ENCODE results near the gene NRIP1. TPM values are rescaled to one million over a fixed set of nuclear protein-coding genes. Genes with fewer than 3 reads are reported as not detected.

NRIP1 gene
- total and polyA plus RNA-seq, 9 of the 15 experiments (the other 6 are each of a cell fraction or from before 2014, with no cell fraction given), result 4.3 to 42.8 (median 19.6) TPM

DNA sequence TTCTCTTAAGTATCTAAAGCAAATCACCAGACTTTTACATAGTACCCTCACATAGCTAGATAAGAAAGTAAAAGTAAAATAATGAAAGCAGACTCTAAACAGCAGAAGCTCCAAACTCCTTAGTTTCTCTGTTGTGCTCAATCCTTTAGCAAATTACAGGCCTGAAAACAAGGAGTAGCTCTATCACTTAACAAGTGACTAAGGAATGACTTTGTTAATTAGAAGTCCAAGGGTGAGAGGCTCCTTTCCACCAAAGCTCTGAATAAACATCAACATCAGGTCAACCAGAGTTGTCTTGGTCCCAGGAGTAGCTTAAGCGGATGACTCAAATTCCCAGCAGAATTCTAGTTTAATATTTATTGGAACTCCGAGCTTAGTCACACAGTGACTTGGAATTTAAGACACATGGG lies 5.9 kb downstream of the NRIP1 start:
- Histone ChIP-seq H3K4me2 (ENCODE audit: insufficient read depth, low read length) (peak overlapping the region; percentile 53), H3K36me3 (ENCODE audit: control insufficient read depth, insufficient read depth, low read length) (no peaks in the 10 kb centered on the region), H3K79me2 (ENCODE audit: control insufficient read depth, insufficient read depth, low read length) (peaks cover 100% of the 10 kb centered on the region), H3K4me3 (no peak overlapping the region), H3K9me3 (replicated peaks; ENCODE audit: control insufficient read depth, insufficient read depth, low read depth, low read length) (no peaks in the 10 kb centered on the region), H2AFZ (ENCODE audit: low read depth, low read length) (no peak overlapping the region), H3K9me1 (ENCODE audit: control insufficient read depth, insufficient read depth, low read length) (no peaks in the 10 kb centered on the region), H4K20me1 (replicated peaks; ENCODE audit: control insufficient read depth, insufficient read depth, low read length) (no peaks in the 10 kb centered on the region), H3K4me1 (replicated peaks in 1 of 2; ENCODE audit: control insufficient read depth in 2 of 2, insufficient read depth in 2 of 2, low read length in 2 of 2) (peaks cover 3 to 27% of the 10 kb centered on the region in 2 experiments; a peak in 4 of 5 replicates), H3K27ac (ENCODE audit: extremely low read depth, low read depth, low read length) (peak overlapping the region; percentile 51), H3K27me3 (ENCODE audit: control insufficient read depth in 2 of 2, insufficient read depth in 2 of 2, low read length in 2 of 2) (no peaks in the 10 kb centered on the region), H3K9ac (ENCODE audit: insufficient read depth in 1 of 2, low read depth in 2 of 2, low read length in 2 of 2) (peak overlapping the region in 1 of 2 experiments; percentile 43; a peak in 2 of 4 replicates)
- WGBS (ENCODE audit: insufficient coverage, low coverage, missing lambda C conversion rate), result 10% methylated on average over 2 of the region's 2 CpGs
- TF ChIP-seq, protein P1, sequence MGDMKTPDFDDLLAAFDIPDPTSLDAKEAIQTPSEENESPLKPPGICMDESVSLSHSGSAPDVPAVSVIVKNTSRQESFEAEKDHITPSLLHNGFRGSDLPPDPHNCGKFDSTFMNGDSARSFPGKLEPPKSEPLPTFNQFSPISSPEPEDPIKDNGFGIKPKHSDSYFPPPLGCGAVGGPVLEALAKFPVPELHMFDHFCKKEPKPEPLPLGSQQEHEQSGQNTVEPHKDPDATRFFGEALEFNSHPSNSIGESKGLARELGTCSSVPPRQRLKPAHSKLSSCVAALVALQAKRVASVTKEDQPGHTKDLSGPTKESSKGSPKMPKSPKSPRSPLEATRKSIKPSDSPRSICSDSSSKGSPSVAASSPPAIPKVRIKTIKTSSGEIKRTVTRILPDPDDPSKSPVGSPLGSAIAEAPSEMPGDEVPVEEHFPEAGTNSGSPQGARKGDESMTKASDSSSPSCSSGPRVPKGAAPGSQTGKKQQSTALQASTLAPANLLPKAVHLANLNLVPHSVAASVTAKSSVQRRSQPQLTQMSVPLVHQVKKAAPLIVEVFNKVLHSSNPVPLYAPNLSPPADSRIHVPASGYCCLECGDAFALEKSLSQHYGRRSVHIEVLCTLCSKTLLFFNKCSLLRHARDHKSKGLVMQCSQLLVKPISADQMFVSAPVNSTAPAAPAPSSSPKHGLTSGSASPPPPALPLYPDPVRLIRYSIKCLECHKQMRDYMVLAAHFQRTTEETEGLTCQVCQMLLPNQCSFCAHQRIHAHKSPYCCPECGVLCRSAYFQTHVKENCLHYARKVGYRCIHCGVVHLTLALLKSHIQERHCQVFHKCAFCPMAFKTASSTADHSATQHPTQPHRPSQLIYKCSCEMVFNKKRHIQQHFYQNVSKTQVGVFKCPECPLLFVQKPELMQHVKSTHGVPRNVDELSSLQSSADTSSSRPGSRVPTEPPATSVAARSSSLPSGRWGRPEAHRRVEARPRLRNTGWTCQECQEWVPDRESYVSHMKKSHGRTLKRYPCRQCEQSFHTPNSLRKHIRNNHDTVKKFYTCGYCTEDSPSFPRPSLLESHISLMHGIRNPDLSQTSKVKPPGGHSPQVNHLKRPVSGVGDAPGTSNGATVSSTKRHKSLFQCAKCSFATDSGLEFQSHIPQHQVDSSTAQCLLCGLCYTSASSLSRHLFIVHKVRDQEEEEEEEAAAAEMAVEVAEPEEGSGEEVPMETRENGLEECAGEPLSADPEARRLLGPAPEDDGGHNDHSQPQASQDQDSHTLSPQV (IDR thresholded peaks at IDR 0.05), result 0 out of 2 replicates have a peak, but pooled peaks have one; percentile 40
- TF ChIP-seq FOXK2 (conservative IDR thresholded peaks at IDR 0.05 in 1 of 2, IDR thresholded peaks at IDR 0.05 in 1 of 2; ENCODE audit: low read depth in 2 of 2) (0 out of 4 replicates have a peak, but pooled peaks of 1 of the 2 experiments have one; percentile 17), NEUROD1 (IDR thresholded peaks at IDR 0.05; ENCODE audit: borderline replicate concordance, low read depth, low read length, partially characterized antibody) (no peak), FOSL1 (tag; conservative IDR thresholded peaks at IDR 0.05) (peak; percentile 35; the same call in 1 of the 2 replicates), C11orf30 (IDR thresholded peaks at IDR 0.05; ENCODE audit: low read depth) (0 out of 2 replicates have a peak, but pooled peaks have one; percentile 4), SRSF3 (IDR thresholded peaks at IDR 0.05; ENCODE audit: insufficient read depth, low read length) (no peak), ARID1B (IDR thresholded peaks at IDR 0.05) (peak; percentile 14; the same call in 1 of the 2 replicates), DNMT1 (IDR thresholded peaks at IDR 0.05) (no peak), JUND (IDR thresholded peaks at IDR 0.05; ENCODE audit: borderline replicate concordance, low read depth, low read length) (no peak), JUND (tag; IDR thresholded peaks at IDR 0.05; ENCODE audit: borderline replicate concordance, low read depth, low read length) (0 out of 3 replicates have a peak, but pooled peaks have one; percentile 14), TEAD4 (IDR thresholded peaks at IDR 0.05; ENCODE audit: low read length) (no peak), TEAD4 (CRISPR knock-in tag; IDR thresholded peaks at IDR 0.05; ENCODE audit: borderline replicate concordance) (no peak), NFE2 (IDR thresholded peaks at IDR 0.05; ENCODE audit: low read depth) (0 out of 2 replicates have a peak, but pooled peaks have one; percentile 8), MAFG (tag; conservative IDR thresholded peaks at IDR 0.05) (0 out of 2 replicates have a peak, but pooled peaks have one; percentile 12)
- TF ChIP-seq, protein P2, sequence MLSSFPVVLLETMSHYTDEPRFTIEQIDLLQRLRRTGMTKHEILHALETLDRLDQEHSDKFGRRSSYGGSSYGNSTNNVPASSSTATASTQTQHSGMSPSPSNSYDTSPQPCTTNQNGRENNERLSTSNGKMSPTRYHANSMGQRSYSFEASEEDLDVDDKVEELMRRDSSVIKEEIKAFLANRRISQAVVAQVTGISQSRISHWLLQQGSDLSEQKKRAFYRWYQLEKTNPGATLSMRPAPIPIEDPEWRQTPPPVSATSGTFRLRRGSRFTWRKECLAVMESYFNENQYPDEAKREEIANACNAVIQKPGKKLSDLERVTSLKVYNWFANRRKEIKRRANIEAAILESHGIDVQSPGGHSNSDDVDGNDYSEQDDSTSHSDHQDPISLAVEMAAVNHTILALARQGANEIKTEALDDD (IDR thresholded peaks at IDR 0.05), result peak; percentile 82
- peak; percentile 63 for FAIRE-seq
- ATAC-seq, result peak; percentile 47
- intact Hi-C loops (cut with micrococcal nuclease), result loop anchor here (2.0 kb wide), 1 partner anchor 604 kb away; no protein-coding TSS in a partner anchor
- POLR2A ChIA-PET, result interaction anchor here (0.9 to 1.5 kb wide), 3 partner anchors 13 to 194 kb away, joined by 3 to 6 read pairs (median 3); no protein-coding TSS in a partner anchor
- CTCF ChIA-PET (ENCODE audit: low intra/inter-chr PET ratio), result no interaction called here
- DNase-seq (ENCODE audit: extremely low read depth in 1 of 4, low spot score in 3 of 4), result peak; percentile 25 to 66 (median 32)
- in situ Hi-C loops (cut with MboI), result no loop called here
- no TSS peak for BruUV-seq (replicated peaks)

Measured in K562 (cell line).